Psoas muscle (tissue), 8 donors: Measurements from ENCODE around the gene ETV7. TPM values are rescaled to one million over a fixed set of nuclear protein-coding genes. Genes with fewer than 3 reads are reported as not detected.

ENCODE experiments used
- ATAC-seq, 4 donors: fragments of 200-7000 bp; cut with Tn5 transposase; one replicate each; pipeline ENCODE4 v1.9.1; 2020; ENCODE audit warnings: moderate library complexity in 3 of 4, mild to moderate bottlenecking in 2 of 4
- DNase-seq, 2 donors: peaks; one replicate each; pipeline ENCODE4 v3.0.0-alpha.2; 2020
- H3K27ac ChIP-seq: fragments of 200-600 bp; one replicate; pipeline ENCODE4 v1.8.0; 2022
- H3K27me3 ChIP-seq, 3 donors: fragments of 200-600 bp in 1 of 3; one replicate each; pipeline versions ENCODE4 v1.6.1 to v1.8.0; 2013 to 2022; ENCODE audit warnings: low read length in 2 of 3, mild to moderate bottlenecking in 2 of 3, moderate library complexity in 1 of 3; ENCODE audit not compliant: insufficient read depth in 3 of 3
- H3K36me3 ChIP-seq, 2 donors: fragments of 200-600 bp in 1 of 2; one replicate each; pipeline versions ENCODE4 v1.6.1 to v1.8.0; 2013 to 2022; ENCODE audit warnings: low read depth in 1 of 2, mild to moderate bottlenecking in 1 of 2, moderate library complexity in 1 of 2; ENCODE audit not compliant: insufficient read depth in 1 of 2
- H3K4me1 ChIP-seq: fragments of 200-600 bp; one replicate; pipeline ENCODE4 v1.8.0; 2022
- H3K4me3 ChIP-seq: fragments of 200-600 bp; one replicate; pipeline ENCODE4 v1.8.0; 2022; ENCODE audit warnings: mild to moderate bottlenecking
- H3K9me3 ChIP-seq: fragments of 200-600 bp; one replicate; pipeline ENCODE4 v1.8.0; 2022
- WGBS, 3 donors: extraction: QIAGEN DNeasy Blood & Tissue Kit; methylation state at CpG; one replicate each; pipeline versions ENCODE4 v1.1.6 to v1.1.7; 2013; 5-methylcytosine and 5-hydroxymethylcytosine counted together
- intact Hi-C, 2 donors: fragments of 100-400 bp; cut with DNase I; formaldehyde crosslinking; loops; one replicate each; pipeline versions ENCODE4 v1.11.0 to v1.14.2; 2022
- polyA plus RNA-seq, 3 donors: library from polyadenylated mRNA; stranded (reverse); fragments of 200-250 nt; gene quantifications; one replicate each; pipeline ENCODE4 v1.2.3, GENCODE V29; 2013
- total RNA-seq, 4 donors: library from RNA; stranded (reverse); fragmentation: NEBNext Ultra II Directional in 2 of 4; extraction: Animal tissue kit (Norgen Biotek cat#: 25700) in 2 of 4; gene quantifications; one replicate each; pipeline versions ENCODE4 v1.2.1 to v1.2.4, GENCODE V29; 2021 to 2023
- TF ChIP-seq, protein P1 (sequence below): fragments of 200-600 bp; IDR thresholded peaks from one replicate; pipeline ENCODE4 v1.8.0; 2022; ENCODE audit warnings: antibody characterized with exemption
- donor health status: healthy with polysubstance abuse.
- donor health status: DM: no; HTN: no; CAD: no; lungs with moderate emphysema.
- donor health status: Bipolar disorder and iron deficiency.
- donor health status: healthy.
- donor health status: DM: yes; HTN: yes; CAD: no.
- donor health status: DM: no; HTN: no; CAD: no.
- donor health status: DM: no; HTN: no; CAD: no.
- donor health status: DM: yes; HTN: yes; CAD: no.

Gene ETV7
- total and polyA plus RNA-seq, 7 donors, result 0.06 to 0.09 TPM; not detected in 5

DNA sequence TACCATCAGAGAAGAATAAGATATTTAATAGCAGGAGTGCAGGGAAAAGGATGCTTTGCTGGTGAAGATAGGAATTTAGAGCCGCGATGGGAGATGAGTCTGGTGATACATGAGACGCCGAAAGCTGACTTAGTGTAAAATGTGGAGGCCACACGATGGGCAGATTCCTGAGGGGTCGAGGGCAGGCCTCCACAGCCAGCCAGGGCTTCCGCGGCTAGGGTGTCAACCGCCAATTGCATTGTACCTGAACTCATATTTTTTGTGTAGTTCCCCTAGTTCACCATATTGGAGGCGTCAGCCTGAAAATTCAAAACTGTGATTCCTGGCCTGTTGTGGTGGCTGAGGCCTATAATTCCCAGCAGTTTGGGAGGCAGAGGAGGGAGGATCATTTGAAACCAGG is 8.5 kb downstream of the ETV7 start:
- no peaks in the 10 kb centered on the region for H3K4me1 ChIP-seq
- 85 to 90% (median 88%) methylated on average over 10 of the region's 10 CpGs for WGBS, 3 donors
- H3K4me3 ChIP-seq, result no peak overlapping the region
- H3K36me3 ChIP-seq, result no peaks in the 10 kb centered on the region
- H3K27me3 ChIP-seq, result no peaks in the 10 kb centered on the region
- H3K27ac ChIP-seq, result no peak overlapping the region
- intact Hi-C loops, result no loop called here
- DNase-seq (no peak), ATAC-seq (no peak)
- TF ChIP-seq, protein P1, sequence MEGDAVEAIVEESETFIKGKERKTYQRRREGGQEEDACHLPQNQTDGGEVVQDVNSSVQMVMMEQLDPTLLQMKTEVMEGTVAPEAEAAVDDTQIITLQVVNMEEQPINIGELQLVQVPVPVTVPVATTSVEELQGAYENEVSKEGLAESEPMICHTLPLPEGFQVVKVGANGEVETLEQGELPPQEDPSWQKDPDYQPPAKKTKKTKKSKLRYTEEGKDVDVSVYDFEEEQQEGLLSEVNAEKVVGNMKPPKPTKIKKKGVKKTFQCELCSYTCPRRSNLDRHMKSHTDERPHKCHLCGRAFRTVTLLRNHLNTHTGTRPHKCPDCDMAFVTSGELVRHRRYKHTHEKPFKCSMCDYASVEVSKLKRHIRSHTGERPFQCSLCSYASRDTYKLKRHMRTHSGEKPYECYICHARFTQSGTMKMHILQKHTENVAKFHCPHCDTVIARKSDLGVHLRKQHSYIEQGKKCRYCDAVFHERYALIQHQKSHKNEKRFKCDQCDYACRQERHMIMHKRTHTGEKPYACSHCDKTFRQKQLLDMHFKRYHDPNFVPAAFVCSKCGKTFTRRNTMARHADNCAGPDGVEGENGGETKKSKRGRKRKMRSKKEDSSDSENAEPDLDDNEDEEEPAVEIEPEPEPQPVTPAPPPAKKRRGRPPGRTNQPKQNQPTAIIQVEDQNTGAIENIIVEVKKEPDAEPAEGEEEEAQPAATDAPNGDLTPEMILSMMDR, result no peak
- no peaks in the 10 kb centered on the region for H3K9me3 ChIP-seq

DNA sequence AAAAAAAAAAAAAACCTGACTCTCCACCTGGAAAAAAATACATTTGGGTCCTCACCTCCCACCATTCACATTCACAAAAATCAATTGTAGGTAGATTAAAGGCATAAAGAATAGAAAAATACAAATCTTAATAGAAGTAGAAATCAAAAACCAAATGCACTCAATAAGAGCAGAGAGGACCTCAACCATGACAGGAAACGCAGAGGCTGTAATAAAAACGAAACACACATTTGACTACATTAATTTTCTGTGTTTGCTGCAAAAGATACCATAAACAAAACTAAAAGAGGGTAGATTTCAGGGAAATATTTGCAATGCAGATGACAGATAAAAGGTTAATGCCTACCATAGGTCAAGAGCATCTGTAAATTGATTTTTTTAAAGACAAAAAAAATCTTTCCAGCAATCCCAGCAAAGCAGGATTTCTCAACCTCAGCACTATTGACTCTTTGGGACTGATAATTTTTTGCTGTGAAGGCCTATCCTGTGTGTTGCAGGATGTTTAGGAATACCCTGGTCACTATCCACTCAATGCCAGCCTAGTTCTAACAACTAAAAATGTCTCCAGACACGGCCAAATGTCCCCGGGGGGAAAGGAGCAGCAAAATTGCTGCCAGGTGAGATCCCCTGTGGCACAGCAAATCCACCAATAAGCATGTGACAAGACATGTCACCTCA is 9.1 kb downstream of the ETV7 start:
- TF ChIP-seq, protein P1, result no peak
- no peak overlapping the region for H3K4me3 ChIP-seq
- WGBS, 3 donors, result 87 to 88% (median 87%) methylated on average over 4 of the region's 4 CpGs
- H3K27ac ChIP-seq, result no peak overlapping the region
- no peaks in the 10 kb centered on the region for H3K27me3 ChIP-seq
- no peak for DNase-seq
- intact Hi-C loops, result no loop called here
- H3K9me3 ChIP-seq, result no peaks in the 10 kb centered on the region
- no peaks in the 10 kb centered on the region for H3K4me1 ChIP-seq
- ATAC-seq, result no peak
- H3K36me3 ChIP-seq, result no peaks in the 10 kb centered on the region

DNA sequence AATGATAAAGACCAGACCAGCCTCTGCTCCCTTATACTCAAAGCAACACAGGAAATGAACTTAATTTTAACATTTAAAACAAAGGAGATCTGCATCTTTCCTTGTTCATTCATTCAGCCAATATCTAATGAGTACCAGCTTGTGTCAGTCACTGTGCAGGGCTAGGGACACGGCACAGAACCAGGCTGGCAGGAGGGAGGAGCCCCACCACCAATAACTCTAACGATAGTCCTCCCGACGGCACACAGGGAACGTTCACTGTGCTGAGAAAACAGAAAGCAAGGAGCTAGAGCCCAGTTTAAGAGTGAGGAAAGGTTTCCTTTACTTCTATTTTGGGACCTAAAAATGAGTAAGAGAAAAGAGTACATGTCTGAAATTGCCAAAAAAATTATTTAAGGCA is 9.9 kb downstream of the ETV7 start:
- WGBS, 3 donors, result 41 to 51% (median 47%) methylated on average over 5 of the region's 5 CpGs
- no peak for DNase-seq
- Histone ChIP-seq H3K27me3 (no peaks in the 10 kb centered on the region), H3K4me3 (no peak overlapping the region), H3K27ac (no peak overlapping the region), H3K9me3 (no peaks in the 10 kb centered on the region), H3K4me1 (no peaks in the 10 kb centered on the region), H3K36me3 (no peaks in the 10 kb centered on the region)
- no peak for ATAC-seq
- intact Hi-C loops, result no loop called here
- TF ChIP-seq, protein P1, result no peak

DNA sequence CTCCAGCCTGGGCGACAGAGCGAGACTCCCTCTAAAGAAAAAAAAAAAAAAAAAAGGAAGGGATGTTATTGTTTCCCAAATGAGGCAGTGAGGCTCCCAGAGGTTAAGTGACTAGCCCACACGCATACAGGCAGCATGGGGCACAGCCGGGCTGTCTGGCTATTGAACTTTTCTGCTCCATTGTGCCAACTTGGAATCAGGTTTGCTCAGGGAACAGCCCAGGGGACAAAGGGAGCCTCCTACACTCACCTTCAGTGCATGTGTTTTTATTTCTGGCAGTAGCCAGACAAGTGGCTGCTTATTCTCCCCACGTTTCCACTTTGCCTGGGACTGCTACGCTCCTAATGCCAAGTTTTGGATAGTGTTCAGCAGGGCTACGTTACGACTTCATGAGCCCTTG is 10.7 kb downstream of the ETV7 start:
- H3K4me1 ChIP-seq, result no peaks in the 10 kb centered on the region
- intact Hi-C loops, result no loop called here
- ATAC-seq, result no peak
- no peaks in the 10 kb centered on the region for H3K27me3 ChIP-seq
- DNase-seq, result no peak
- TF ChIP-seq, protein P1, result no peak
- no peaks in the 10 kb centered on the region for H3K36me3 ChIP-seq
- 91 to 94% (median 93%) methylated on average over 8 of the region's 8 CpGs for WGBS, 3 donors
- no peaks in the 10 kb centered on the region for H3K9me3 ChIP-seq
- no peak overlapping the region for H3K27ac ChIP-seq
- H3K4me3 ChIP-seq, result no peak overlapping the region

DNA sequence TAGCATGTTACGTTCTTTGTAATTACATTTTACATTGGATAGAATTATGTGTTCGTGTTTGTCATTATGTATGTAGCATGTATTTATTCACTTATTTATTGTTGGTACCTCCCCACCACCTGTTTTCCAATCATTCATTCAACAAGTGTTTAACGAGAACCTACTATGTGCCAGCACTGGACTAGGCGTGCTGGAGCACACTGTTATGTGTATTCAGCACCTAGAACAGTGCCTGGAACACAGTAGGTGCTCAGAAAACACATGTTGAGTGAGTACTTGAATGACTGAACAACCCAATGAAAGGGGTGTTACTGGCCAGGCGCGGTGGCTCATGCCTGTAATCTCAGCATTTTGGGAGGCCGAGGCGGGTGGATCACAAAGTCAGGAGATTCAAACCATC is 11.3 kb downstream of the ETV7 start:
- no peaks in the 10 kb centered on the region for H3K36me3 ChIP-seq
- 94% methylated on average over 8 of the region's 8 CpGs for WGBS, 3 donors
- H3K27ac ChIP-seq, result no peak overlapping the region
- H3K27me3 ChIP-seq, result no peaks in the 10 kb centered on the region
- H3K4me3 ChIP-seq, result no peak overlapping the region
- TF ChIP-seq, protein P1, result no peak
- ATAC-seq (no peak), DNase-seq (no peak)
- H3K4me1 ChIP-seq, result no peaks in the 10 kb centered on the region
- H3K9me3 ChIP-seq, result no peaks in the 10 kb centered on the region
- intact Hi-C loops, result no loop called here
